ENCODE results near the gene ATP2B2. TPM values are rescaled to one million over a fixed set of nuclear protein-coding genes. Genes with fewer than 3 reads are reported as not detected.

Gene ATP2B2
- total and polyA plus RNA-seq, 9 of the 15 experiments (the other 6 are each of a cell fraction or from before 2014, with no cell fraction given): 0.06 TPM; not detected in 8

GRCh38 chr3:10459954-10460754, 45.2 kb downstream of the ATP2B2 start (continued):
- TF ChIP-seq ZNF347 (CRISPR knock-in tag; IDR thresholded peaks at IDR 0.05; ENCODE audit: low read depth) (no peak), NCOA4 (IDR thresholded peaks at IDR 0.05; ENCODE audit: partially characterized antibody) (no peak), TRIM28 (IDR thresholded peaks at IDR 0.05) (no peak), NCOR1 (IDR thresholded peaks at IDR 0.05) (no peak), SETDB1 (IDR thresholded peaks at IDR 0.05; ENCODE audit: low read length) (no peak), SMARCA5 (IDR thresholded peaks at IDR 0.05) (no peak), SIRT6 (IDR thresholded peaks at IDR 0.05; ENCODE audit: low read depth, low read length) (no peak), YBX1 (IDR thresholded peaks at IDR 0.05) (no peak), NR2C2 (CRISPR knock-in tag; IDR thresholded peaks at IDR 0.05) (peak; percentile 93), NR2C2 (tag; IDR thresholded peaks at IDR 0.05) (no peak), HNRNPUL1 (IDR thresholded peaks at IDR 0.05; ENCODE audit: low read length) (no peak), ARID1B (IDR thresholded peaks at IDR 0.05) (no peak), SOX6 (IDR thresholded peaks at IDR 0.05) (no peak), MXI1 (IDR thresholded peaks at IDR 0.05; ENCODE audit: low read depth, low read length) (peak; percentile 98), PTTG1 (tag; IDR thresholded peaks at IDR 0.05; ENCODE audit: low read depth) (0 out of 2 replicates have a peak, but pooled peaks have one; percentile 32), DMBX1 (CRISPR knock-in tag; IDR thresholded peaks at IDR 0.05; ENCODE audit: borderline replicate concordance) (peak; percentile 97), ATF2 (CRISPR knock-in tag; IDR thresholded peaks at IDR 0.05) (peak; percentile 81), ZBTB7A (IDR thresholded peaks at IDR 0.05; ENCODE audit: borderline replicate concordance, control insufficient read depth, low read depth, low read length) (no peak), ZSCAN29 (IDR thresholded peaks at IDR 0.05) (no peak)
- TF ChIP-seq, protein P1, sequence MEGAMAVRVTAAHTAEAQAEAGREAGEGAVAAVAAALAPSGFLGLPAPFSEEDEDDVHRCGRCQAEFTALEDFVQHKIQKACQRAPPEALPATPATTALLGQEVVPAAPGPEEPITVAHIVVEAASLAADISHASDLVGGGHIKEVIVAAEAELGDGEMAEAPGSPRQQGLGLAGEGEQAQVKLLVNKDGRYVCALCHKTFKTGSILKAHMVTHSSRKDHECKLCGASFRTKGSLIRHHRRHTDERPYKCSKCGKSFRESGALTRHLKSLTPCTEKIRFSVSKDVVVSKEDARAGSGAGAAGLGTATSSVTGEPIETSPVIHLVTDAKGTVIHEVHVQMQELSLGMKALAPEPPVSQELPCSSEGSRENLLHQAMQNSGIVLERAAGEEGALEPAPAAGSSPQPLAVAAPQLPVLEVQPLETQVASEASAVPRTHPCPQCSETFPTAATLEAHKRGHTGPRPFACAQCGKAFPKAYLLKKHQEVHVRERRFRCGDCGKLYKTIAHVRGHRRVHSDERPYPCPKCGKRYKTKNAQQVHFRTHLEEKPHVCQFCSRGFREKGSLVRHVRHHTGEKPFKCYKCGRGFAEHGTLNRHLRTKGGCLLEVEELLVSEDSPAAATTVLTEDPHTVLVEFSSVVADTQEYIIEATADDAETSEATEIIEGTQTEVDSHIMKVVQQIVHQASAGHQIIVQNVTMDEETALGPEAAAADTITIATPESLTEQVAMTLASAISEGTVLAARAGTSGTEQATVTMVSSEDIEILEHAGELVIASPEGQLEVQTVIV (CRISPR knock-in tag; IDR thresholded peaks at IDR 0.05; ENCODE audit: borderline replicate concordance): no peak
- TF ChIP-seq, protein P2, sequence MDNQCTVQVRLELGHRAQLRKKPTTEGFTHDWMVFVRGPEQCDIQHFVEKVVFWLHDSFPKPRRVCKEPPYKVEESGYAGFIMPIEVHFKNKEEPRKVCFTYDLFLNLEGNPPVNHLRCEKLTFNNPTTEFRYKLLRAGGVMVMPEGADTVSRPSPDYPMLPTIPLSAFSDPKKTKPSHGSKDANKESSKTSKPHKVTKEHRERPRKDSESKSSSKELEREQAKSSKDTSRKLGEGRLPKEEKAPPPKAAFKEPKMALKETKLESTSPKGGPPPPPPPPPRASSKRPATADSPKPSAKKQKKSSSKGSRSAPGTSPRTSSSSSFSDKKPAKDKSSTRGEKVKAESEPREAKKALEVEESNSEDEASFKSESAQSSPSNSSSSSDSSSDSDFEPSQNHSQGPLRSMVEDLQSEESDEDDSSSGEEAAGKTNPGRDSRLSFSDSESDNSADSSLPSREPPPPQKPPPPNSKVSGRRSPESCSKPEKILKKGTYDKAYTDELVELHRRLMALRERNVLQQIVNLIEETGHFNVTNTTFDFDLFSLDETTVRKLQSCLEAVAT (IDR thresholded peaks at IDR 0.05): no peak
- TF ChIP-seq, protein P3, sequence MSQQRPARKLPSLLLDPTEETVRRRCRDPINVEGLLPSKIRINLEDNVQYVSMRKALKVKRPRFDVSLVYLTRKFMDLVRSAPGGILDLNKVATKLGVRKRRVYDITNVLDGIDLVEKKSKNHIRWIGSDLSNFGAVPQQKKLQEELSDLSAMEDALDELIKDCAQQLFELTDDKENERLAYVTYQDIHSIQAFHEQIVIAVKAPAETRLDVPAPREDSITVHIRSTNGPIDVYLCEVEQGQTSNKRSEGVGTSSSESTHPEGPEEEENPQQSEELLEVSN (IDR thresholded peaks at IDR 0.05; ENCODE audit: borderline replicate concordance in 1 of 2, extremely low read depth in 1 of 2, insufficient read depth in 1 of 2, insufficient read length in 1 of 2, low read depth in 1 of 2, low read length in 1 of 2, poor library complexity in 1 of 2, severe bottlenecking in 1 of 2): no peak
